ENCODE results near the gene AIF1. TPM values are rescaled to one million over a fixed set of nuclear protein-coding genes. Genes with fewer than 3 reads are reported as not detected.

Gene AIF1
- total RNA-seq, 1 experiment from 2014 or later: not detected

DNA sequence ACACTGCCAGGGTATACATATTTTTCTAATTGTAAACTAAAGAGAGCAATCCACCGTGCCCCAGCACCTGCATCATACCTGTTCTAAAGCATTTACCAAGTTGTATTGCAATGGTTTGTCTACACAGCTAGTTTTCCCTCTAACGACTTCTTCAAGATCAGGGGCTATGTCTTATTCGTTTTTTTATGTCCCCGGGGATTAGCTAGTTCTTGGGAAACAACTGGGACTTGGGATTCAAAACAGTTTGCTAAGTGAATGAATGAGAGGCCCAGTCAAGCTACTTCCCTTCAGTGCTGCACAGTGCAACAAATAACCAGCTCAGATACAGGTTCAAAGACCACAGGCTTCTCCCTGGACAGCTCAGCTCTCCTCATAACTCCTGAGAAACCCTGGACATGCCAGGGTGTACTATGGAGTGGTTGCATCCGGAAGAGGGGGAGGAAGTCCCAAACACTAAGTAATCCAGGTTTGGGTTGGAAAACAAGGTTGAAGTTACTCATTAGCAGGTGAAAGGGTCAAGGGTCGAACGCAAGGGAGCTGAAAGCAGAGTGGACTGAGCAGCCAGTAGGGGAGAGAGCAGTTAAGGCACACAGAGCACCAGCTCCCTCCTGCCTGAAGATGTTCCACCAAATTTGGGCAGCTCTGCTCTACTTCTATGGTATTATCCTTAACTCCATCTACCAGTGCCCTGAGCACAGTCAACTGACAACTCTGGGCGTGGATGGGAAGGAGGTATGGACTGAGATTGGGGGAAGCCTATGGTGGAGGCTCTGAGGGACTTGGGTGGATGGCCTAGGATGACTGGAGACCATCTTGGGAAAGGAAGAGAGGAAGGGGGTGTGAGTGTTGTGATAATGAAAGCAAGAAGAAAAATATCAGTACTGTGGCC is 40.6 kb downstream of the AIF1 start, which contains the start of gene APOM:
Gene APOM (plus strand): TSS at position 546 of the 889 bp plus-strand sequence. CDS start 73 bp downstream, at position 619.
- in situ Hi-C loops (cut with HindIII; ENCODE audit: low pct_unique_long_range_greater_than_20kb, low sequenced_read_pairs): no loop called here
- DNase-seq (ENCODE audit: low read depth, low spot score): no peak

DNA sequence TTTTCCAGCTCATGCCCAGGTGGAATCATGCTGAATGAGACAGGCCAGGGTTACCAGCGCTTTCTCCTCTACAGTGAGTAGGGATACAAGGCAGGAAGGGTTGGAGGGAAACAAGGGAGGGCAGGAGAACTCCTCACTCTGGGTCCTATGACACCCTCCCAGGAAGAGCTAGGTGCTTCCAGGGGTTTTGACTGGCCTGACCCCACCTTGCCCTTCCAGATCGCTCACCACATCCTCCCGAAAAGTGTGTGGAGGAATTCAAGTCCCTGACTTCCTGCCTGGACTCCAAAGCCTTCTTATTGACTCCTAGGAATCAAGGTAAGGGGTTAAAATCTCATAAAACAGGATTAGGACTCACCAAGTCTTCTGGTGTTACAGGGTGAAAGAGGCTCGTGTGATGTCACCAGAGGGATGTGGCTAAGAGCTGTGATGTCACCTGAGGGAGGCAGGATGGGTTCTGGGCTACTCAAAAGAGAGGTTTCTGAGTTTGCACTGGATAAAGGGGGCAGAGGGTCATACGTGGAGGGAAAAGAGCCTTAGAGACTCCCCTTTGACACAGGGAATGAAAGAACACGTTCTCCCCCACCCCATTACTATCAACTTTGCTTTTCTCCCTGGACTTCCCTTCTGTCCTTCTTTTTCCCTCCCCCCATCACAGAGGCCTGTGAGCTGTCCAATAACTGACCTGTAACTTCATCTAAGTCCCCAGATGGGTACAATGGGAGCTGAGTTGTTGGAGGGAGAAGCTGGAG is 42.5 kb downstream of the AIF1 start:
- in situ Hi-C loops (cut with HindIII; ENCODE audit: low pct_unique_long_range_greater_than_20kb, low sequenced_read_pairs): no loop called here
- no peak for DNase-seq (ENCODE audit: low read depth, low spot score)

DNA sequence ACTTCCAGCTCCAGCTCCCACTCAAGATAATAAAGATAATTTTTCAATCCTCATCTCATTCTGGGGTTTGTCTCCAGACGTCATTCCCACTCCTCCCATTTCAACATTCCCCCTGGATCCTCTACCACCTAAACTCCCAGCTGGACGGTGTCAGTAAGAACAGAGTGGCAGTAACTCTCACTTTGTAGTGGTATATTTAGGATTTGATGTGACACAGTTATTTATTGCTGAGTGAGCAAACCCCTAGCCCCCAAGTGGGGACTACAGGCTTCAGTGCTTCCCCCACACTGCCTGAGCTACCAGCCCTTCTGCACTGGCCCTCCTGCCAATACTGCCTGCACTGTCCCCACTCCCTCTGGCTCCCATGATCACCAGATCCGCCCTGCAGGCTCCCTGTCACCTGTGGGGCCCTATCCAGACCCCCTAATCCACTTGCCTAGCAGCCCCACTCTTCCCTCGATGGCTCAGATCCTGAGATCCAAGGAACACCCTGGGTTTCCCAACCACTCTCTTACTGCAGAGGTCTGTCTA is 43.2 kb downstream of the AIF1 start:
- in situ Hi-C loops (cut with HindIII; ENCODE audit: low pct_unique_long_range_greater_than_20kb, low sequenced_read_pairs): no loop called here
- DNase-seq (ENCODE audit: low read depth, low spot score): no peak

DNA sequence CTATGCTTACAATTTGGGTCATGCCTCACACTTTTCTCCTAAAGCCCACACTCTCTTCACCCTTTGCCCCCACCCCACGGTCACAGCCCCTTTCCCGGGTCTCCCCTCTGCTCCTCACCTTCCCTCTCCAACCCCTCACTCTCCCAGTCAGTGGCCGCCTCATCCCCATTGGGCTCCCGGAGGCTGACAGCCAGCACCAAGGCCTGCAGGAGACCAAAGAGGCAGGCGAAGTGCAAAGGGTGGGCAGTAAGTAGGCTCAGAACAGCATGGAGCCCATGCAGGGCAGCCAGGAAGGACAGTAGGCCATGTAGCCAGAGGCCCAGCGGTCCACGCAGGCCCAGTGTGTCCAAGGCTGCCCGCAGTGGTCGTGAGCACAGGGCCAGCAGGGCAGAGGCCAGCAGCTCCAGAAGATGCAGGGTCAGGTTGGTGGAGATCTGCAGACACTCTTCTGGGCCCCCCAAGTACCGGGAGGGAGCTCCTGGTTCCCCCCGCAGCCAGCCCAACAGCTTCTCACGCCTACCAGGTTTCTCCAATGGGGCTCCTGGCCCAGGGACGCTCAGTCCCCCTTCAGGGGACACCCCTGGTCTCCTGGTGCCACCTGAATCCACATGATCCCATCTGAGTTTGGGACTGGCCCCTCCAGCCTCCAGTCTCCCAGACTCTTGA is 44.1 kb downstream of the AIF1 start:
- no peak for DNase-seq (ENCODE audit: low read depth, low spot score)
- in situ Hi-C loops (cut with HindIII; ENCODE audit: low pct_unique_long_range_greater_than_20kb, low sequenced_read_pairs): no loop called here

DNA sequence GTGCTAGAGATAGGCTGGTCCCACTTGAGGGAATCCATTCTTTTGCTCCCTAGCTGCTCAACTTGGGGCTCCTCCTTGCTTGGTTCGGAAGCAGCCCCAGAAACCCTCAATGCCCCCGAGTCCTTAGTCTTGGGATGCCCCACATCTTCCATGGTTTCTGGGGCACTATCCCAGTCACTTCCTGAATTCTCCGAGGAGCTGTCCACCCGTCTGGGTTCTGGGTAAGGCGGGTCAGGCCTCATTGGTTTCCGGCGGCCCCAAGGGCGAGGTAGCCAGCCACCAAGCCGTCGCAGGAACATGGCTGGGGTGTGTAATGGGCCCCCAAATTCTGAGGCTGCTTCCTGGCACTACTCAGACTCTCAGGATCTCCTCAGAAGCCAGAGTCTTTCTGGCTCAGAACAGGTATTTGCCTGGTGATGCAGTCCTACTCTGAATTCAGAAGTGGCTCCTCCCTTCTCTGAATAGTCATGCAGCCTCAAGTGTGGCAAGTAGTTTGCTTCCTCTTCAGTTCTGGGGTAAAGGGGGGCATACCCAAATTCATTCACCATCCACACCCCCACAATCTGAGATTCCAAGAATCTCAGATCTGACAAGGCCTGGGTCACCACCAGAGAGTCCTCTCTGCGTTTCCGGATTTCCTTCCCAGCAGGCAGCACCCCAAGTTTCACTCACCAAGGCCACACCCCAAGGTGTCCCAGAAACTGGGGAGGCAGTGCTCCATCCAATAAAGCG is 44.8 kb downstream of the AIF1 start:
- in situ Hi-C loops (cut with HindIII; ENCODE audit: low pct_unique_long_range_greater_than_20kb, low sequenced_read_pairs): no loop called here

DNA sequence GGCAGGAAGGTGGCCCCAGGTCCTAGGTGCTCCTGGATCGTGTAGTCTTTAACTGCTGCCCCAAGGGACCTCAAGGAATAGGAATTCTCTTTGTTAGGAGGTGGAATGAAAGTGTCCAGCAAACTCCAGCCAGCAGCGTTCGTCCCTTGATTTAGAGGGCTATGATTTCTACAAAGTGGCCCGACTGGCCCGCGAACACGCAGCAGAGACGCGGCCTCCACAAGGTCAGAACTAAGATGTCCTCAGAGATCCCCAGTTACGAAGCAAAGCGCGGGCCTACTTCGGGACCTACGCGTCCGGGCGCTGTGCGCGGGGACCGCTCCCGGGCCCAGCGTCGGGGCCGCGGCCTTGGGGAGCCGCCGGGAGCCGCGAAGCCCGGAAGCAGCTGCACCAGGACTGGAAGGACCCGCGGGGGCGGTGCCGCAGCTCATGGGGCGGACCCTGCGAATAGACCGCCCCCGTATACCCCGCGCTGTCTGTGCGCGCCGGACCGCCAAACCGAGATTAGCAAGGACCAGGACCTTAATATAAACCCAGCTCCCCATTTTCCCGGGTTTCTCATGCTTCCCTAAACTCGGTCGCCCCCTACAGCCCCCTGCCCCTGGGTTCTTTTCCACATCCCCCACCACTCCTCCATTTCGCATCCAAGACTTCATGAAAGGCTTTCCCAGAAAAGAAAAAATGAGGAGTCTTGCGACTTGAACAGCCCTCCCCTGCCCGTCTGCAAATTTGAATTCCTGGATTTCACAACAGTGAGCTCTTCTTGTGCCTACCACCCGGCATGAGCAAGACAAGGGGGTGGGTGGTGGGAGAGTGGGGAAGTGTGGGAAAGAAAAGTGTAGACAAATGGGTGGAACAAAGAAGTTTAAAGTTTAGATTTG is 45.6 kb downstream of the AIF1 start, which contains the start of gene C6orf47:
Gene C6orf47 (minus strand): TSS at position 398 of the 881 bp plus-strand sequence. CDS start 831 bp downstream, outside the sequence.
- in situ Hi-C loops (cut with HindIII; ENCODE audit: low pct_unique_long_range_greater_than_20kb, low sequenced_read_pairs): no loop called here
- DNase-seq (ENCODE audit: low read depth, low spot score): peak; percentile 73

More for the DNA sequence above, 44.8 kb downstream of the AIF1 start:
- no peak for DNase-seq (ENCODE audit: low read depth, low spot score)

DNA sequence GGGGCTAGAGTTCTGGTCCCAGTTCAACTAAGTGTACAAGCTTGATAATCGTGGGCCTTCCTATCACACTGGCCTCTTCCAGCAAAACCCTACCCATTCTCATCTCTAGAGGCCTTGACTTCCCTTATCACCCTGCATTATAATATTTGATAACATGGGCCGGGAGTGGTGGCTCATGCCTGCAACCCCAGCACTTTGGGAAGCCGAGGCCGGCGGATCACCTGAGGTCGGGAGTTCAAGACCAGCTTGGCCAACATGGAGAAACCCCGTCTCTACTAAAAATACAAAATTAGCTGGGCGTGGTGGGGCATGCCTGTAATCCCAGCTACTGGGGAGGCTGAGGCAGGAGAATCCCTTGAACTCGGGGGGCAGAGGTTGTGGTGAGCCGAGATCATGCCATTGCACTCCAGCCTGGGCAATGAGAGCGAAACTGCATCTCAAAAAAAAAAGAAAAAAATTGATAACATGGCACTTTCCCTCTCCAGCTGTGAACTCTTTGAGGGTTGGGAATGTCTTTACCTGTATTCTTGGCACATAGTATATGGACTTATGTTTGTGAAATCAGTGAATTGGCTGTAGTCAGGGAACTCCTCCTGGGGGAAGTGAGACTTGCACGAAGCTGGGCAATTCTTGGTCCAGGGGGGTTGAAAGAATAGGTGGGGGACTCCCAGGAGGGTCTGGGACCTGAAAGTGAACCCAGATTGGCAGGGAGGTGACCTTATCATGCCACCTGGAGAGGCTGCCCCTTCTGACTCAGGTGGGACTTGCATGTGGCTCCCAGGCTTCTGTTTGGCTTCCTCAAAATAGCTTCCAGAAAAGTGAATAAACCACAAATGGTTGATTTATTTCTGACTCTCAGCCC is 46.5 kb downstream of the AIF1 start:
- in situ Hi-C loops (cut with HindIII; ENCODE audit: low pct_unique_long_range_greater_than_20kb, low sequenced_read_pairs): no loop called here
- DNase-seq (ENCODE audit: low read depth, low spot score): no peak

DNA sequence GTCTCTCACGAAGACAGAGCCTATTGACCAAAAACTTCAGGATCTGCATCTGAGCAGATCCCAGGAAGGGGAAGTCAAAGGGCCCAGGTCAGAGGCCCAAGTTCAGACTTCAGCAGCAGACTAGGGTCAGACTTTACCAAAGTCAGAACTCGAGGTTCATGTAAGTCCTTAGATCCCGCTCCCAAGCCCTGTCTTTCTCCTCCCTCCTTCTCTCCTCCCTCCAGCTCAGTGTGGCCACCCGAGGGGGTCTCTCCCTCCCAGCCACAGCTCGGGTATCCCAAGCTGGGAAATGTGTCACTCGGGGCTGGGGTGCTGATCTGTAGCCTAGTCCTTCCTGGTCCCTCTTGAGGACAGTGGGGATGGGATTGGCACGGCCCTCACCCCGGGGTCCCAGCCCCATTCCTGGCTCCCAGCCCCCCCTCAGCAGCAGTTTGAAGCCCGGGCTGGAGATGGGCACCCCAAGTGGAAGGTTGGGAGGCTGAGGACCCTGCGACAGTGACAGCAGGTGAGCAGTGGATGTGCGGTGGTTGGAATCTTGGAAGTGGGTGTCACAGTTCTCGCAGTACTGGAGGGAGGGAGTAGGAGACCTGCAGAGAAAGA is 47.2 kb downstream of the AIF1 start:
- no peak for DNase-seq (ENCODE audit: low read depth, low spot score)
- in situ Hi-C loops (cut with HindIII; ENCODE audit: low pct_unique_long_range_greater_than_20kb, low sequenced_read_pairs): no loop called here

DNA sequence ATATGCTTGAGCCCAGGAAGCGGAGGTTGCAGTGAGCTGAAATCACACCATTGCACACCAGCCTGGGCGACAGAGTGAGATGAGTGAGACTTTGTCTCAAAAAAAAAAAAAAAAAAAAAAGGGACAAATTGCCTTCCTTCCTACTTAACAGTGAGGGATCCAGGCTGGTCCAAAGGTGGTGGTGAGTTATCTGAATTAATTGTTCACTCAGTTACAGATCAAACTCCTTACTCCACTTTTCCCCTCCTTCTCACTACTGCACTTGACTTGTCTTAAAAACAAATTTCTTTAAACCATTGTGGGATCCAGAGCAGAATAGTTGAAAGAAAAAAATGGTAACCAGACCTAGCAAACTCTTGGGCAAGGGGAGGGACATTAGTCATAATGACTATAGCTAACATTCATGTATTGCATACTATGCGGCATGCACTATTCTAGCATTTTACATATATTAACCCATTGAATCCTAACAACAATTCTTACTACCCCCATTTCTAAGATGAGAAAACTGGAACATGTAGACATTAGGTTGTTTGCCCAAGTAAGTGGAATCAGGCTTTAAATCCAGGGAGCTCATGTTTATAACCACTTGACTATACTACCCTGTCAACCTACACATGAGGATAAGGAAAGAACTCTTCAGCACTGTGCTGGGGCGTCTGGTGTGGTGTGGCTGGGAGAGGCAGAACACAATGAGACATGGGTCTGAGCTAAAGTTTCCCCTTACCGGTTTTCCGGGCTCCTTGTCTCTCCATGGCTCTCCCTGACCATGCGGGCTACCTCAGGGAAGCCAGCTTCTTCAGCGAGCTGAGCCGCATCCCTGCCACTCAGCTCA is 48.3 kb downstream of the AIF1 start:
- no peak for DNase-seq (ENCODE audit: low read depth, low spot score)
- in situ Hi-C loops (cut with HindIII; ENCODE audit: low pct_unique_long_range_greater_than_20kb, low sequenced_read_pairs): no loop called here

DNA sequence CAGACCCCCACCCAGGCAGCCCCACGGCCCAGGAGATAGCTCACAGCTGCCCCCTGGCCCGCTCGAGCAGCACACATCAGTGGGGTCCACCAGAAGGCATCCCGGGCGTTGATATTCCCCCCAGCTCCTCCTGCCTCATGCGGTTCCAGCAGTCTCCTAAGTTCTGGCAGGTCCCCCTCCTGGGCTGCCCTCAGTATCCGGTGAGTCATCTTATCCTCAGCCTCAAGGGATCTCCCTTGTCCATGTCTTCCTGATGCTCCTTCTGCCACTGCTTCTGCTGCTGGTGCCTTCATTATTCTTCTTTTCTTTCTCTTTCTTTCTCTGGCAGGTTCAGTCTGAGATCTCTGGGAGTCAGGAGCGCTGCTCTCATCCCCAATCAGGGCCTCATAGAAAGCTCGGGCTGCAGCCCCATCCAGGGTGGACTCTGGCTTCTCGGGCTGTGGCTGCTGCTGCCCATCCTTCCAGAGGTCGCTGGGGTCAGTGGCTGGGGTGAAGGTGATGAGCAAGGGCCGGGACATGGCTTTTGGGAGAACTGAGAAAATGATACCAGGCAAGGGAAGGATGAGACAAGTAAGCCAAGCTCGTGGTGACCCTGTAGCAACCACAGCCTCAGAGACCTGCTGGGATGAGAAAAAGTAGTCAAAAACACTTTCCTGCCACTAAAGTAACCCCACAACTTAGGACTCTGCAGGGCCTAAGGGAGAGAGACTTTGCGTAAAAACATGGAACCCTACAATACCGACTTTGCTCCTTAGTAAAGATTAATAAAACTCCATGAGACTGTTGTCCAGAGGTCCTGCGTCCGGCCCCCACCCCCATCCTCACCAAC is 49.1 kb downstream of the AIF1 start:
- peak; percentile 45 for DNase-seq (ENCODE audit: low read depth, low spot score)
- in situ Hi-C loops (cut with HindIII; ENCODE audit: low pct_unique_long_range_greater_than_20kb, low sequenced_read_pairs): no loop called here

DNA sequence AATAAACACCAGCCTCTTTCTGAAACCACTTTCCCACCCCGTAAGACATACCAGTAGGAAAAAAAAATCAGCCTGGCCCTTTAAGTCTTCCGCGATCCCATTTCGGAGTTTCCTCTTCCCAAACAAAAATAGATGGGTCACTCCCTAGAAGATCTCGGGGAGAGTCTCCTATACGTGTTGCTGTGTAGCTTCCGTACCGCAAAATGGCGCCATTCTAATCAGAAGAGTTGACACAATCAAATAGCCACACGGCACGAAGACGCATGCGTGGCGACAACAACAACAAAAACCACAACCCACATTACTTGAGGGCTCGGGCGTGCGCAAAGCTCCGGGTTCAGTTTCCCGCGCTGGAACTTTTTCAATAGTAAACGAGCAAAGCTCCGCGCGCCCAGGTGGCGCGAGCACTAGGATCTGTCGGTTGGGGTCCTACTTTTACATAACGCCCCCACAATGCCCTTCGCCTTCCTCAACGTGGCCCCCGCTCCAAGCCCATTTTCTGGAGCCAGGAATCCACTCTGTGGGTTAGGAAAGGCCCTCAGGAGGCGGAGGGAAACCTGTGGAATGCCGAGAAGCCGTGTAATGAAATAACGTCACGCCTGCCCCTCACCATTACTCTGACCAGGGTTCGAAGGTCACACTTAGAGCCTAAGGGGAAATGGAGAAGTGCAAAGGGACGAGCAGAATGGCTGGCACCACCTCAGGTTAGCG is 49.9 kb downstream of the AIF1 start, which contains the start of gene GPANK1:
Gene GPANK1 (minus strand): TSS at position 208 of the 711 bp plus-strand sequence. CDS start 519 bp downstream, outside the sequence.
- in situ Hi-C loops (cut with HindIII; ENCODE audit: low pct_unique_long_range_greater_than_20kb, low sequenced_read_pairs): no loop called here

DNA sequence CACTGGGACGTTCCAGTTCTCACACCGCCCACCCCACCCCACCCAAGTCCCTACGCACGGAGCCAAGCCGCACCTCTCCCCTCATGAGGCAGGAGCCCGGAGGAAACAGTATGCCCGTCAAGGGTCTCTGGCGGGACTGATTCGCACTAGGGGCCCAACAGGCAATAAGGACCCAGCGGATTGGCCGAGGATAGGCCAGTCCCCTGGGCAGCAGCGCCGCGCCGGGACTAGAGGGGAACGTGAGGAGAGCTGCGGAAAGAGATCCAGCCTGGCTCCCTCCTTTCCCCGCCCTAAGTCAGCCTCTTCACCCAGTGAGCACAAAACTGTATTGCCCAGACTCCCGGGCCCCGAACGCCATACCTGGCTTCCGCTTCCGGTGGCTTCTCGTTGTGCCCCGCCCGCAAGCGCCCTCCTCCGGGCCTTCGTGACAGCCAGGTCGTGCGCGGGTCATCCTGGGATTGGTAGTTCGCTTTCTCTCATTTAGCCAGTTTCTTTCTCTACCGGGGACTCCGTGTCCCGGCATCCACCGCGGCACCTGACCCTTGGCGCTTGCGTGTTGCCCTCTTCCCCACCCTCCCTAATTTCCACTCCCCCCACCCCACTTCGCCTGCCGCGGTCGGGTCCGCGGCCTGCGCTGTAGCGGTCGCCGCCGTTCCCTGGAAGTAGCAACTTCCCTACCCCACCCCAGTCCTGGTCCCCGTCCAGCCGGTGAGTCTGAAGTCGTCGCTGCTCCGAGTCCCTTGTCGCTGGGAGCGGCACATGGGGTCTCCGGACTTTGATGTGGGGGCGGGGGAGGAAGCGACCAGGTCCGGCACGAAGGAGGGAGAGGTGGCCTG is 50.7 kb downstream of the AIF1 start, which contains the start of gene CSNK2B:
Gene CSNK2B (plus strand): TSS at position 580 of the 836 bp plus-strand sequence. CDS start 752 bp downstream, outside the sequence.
- in situ Hi-C loops (cut with HindIII; ENCODE audit: low pct_unique_long_range_greater_than_20kb, low sequenced_read_pairs): no loop called here
- peak; percentile 98 for DNase-seq (ENCODE audit: low read depth, low spot score)

More for the DNA sequence above, 49.9 kb downstream of the AIF1 start, which contains the start of gene GPANK1:
- DNase-seq (ENCODE audit: low read depth, low spot score): peak; percentile 93
